Measurements from ENCODE around the gene DHX32.
"Not testable (repeated sequence)": the region's sequence is repeated elsewhere in the genome, so short reads cannot be mapped to it uniquely, and the experiment has no call there.

The DHX32 gene

DNA sequence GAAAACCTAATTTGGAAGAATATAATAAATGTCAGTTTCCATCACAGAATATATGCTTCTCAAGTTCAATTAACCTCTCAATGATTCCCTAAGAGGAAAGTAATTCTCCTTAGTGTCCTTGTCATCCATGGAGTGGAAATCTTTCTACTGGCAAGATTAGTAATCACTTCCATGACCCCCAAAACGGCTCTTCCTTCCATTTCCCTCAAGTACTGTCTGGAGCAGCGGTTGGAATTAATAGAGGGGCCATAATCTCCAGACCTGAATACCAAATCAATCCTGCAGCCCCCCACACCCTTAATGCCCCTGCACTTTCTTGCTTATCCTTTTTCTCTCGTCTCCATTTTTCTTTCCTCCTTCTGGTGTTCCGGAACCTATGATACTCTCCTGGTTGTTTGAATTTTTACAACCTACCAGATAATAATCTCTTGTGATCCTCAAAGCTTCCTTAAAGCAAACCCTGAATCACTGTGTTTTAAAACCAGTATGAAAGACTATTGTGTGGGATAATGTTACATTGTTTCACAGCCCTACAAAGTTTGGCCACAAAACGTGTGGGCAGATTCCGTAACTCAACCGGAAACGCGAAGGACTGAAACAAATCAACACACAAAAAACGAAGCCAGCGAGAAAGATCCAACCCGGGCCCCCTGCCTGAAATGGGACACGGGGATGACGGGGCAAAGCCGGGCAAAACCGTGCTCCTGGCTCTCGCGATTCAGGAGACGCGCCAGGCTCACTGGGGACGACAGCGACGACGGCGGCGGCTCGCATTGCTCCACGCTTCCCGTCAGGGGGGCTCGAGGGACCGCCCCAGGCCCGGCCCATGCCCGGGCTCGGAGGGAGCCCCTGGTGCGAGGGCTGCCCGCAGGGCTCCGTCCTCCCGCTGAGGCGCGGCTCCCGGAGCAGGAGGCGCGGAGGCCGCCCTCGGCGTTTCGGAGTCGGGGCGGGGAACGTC lies 14.3 kb upstream of the DHX32 start:
- DNase-seq, result peak; percentile 36

DNA sequence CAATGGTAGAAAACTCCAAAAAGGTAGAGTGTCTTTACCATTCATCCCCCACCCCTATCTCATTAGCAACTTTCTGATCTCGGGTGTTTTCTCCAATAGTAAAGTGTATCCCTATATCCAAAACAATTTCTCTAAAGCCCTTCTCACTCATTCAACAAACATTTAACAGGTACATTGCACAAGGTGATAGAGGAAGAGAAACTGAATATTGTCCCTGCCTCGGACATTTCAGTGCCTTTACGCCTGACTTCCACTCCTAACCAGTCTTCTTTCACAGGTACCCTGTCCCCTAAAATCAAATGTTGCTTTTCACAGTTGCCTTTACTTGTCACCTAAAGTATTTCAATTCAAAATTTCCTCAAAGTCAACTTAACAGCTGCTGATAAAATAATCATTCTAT lies 13.1 kb upstream of the DHX32 start:
- not testable (repeated sequence) for DNase-seq

DNA sequence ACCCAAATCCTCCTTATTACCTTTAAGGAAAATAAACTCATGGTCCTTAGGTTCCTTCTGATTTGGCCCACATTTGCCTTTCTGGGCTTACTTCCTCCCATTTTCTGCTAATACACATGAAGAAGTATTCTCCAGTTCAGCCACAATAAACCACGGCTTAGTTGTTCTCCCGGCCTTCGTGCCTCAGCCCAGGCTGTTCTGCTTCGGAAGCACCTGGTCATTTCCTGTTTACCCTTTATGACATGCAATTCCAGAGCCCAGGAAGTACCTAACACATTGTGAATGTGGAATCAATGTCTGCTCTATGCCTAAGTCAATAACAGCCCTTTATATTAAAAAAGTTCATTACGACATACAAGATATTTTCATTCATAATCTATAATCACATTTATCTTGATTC lies 11.3 kb upstream of the DHX32 start:
- not testable (repeated sequence) for DNase-seq

DNA sequence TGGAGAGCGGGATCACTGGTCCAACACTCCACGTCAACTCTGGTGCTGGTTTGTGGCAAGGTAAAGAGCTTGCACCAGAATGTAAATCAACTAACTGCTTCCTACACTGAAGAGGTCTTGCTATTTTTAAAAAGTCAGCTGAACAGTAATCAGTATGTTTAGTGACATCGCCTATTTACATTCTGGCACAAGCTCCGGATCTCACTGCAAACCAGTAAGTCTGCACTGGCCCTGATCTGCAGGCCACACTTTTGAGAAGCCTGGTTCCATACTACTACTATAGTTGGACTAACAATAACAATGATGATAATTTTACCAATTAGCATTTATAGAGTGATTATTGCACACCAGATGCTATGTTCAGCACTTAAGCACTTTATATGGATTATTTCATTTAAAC lies 8.3 kb upstream of the DHX32 start:
- not testable (repeated sequence) for DNase-seq

DNA sequence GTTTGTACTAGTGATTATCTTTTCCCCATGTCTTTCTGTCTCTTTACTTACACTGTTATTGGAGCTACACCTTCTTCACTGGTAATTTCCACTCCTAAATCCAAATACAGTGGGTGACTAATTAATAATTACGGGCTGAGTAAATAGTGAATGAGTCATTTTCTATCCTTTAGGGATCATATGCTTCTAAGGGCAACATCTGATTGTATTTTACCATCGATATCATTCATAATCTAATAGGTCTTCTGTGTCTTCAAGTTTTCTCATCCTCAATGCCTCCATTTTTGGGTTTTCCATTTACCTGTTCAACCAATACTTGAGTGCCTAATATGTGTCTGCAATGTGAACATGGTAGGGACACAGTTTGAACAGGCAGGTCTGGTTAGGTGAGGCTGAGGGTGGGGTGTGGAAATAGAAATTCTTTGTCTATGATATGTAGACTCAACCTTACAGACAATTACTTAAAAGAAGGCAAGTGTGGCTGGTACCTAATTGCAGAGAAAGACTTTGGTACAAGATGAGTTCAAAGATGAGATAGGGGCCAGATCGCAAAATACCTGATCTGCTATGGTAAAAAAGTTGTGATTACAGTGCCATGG lies 5.9 kb upstream of the DHX32 start:
- DNase-seq, result no peak

DNA sequence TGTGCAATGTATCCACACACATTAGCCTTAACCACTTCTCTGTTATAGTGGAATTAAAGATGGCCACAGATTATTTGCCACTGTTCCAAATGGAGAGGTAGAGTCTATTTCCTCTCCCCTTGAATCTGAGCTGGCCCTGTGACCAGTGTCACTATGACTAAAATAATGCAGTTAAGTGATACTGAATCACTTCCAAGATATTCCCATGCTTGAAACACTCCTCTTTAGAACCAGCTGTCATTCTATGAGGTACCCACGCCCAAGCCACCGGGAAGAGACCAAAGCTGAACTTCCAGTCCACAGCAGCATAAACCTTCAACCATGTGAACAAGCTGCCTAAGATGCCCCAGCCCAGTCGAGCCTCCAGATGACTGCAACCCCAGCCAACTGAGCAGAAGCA lies 2.1 kb upstream of the DHX32 start:
- DNase-seq, result no peak

DNA sequence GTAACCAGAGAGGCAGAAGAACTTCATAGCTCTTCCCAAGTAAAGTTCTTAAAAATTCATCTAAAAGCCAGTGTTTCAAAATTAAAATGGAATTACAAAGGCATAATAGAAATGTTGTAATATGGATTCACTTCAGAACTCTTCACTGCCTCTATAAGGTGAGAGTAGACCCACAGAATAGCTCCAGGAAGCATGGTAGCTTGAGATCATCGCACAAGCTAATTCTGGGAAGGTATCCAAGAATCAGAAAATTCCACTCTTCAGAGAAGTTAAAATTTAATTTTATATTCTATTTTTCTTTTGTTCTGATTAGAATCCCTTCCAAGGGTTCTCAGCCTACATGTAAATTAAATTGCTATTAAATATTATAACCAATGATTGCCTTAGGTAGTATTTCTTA lies 1.5 kb upstream of the DHX32 start:
- no peak for DNase-seq

DNA sequence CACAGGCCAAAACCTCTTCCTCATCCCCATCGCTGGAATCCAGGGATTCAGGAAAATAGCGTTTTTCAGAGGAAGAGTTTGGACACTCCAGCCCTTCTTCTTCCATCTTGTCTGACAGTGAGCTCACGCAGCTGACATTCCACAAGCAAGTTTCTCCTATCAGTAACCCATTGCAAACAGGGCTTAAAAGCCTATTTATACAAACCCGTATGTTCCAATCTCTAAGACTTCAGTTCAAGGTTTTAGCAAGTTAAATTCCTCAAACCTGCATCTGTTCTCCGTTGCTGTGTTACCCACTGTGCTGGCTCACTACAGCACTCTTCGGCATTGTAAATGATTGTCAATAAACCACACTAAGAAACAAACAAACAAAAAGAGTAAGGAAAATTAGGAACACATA lies 373 bp downstream of the DHX32 start:
- no peak for DNase-seq

DNA sequence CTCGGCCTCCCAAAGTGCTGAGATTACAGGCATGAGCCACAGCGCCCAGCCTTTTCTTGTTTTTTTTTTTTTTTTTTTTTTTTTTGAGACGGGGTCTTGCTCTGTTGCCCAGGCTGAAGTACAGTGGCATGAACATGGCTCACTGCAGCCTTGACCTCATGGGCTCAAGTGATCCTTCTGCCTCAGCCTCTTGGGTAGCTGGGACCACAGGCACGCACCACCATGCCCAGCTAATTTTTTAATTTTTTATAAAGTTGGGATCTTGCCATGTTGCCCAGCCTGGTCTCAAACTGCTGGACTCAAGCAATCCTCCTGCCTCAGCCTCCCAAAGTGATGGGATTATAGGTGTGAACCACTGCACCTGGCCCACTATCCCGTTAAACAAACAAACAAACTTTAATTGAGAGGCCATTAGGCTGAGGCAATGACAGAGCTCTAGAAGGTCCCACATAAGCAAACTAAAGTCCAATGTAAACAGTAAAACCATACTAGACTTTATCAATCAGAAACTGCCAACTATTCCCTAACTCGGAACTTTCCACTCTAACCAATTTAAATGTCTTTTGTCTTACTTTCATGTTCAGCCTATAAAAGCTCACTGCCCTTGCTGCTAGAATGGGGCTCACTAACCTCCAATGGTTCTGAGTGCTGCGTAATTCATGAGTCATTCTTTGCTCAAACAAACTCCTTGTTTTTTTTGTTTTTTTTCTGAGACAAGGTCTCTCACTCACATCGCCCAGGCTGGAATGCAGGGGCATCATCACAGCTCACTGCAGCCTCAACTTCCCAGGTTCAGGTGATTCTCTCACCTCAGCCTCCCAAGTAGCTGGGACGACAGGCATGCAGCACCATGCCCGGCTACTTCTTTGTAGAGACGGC lies 1.9 kb downstream of the DHX32 start:
- no peak for DNase-seq

DNA sequence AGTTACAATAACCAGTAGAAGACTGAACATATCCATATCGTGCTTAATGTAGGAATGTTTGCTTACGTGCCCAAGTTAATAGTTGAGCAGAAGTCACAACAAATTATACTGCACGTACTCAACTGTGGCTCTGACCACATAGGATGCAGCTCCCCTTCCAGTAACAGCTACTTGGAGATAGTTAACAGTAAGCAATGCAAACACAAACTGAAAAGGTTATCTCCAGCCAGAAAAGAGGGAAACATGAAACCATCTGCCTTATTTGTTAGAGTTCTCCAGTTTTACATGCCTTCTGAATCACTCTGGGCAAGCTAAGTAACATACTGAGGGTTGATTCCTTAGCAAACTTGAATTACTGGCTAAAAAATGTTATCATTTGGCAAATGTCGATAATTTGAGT lies 9.8 kb downstream of the DHX32 start:
- no peak for DNase-seq

DNA sequence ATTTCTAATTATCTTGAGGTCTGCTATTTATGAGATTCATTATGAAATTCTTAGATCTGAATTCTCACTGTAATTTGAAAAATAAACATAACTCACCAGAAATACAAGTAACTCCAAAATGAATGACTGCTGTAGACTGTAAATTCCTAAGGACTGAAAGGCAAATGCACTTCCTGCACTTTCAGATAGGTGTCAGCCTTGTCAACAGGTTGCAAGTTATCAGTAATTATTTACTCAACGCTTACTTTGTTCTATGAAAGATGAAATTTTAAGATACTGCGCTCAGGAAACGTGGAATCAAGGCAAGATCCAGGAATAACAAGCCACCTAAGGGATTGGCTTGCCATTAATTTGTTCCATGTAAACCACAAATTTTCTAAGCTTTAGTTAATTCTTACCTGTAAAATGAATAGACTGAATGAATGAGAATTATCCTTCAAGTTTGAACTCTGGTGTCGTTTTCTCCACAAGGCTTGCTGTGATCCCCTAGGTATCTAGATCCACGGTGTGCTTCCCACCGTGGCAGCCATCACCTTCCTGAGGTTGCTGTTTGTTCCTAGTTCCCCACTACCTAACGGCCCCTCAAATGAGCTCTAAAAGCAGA lies 12.6 kb downstream of the DHX32 start:
- DNase-seq, result no peak

DNA sequence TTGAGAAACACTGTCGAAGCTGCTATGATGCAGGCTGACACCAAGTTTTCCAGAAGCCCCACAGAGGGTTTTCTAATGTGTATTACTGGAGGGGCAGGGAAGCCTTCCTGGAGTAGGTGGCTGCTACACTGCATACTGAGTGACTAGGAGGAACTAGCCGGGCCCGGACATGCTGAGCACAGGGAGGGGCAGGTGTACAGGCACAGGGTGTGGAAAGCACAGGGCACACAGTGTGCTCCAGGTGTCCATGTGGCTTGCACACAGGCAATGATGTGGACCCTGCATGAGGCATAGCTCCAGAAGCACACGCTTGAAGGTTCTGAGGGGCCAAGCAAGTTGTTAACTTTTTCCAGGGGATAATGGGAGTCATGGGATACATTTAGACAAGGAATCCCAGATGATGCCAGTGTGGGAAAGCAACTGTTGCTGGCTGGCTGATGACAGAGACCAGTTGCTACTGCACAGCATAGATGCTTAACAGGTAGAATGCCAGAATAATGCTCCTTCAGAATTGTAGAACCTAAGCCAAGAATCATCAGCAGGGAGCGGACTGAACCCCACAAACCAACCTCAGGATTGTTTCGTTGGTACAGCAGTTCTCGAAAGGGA lies 14.6 kb downstream of the DHX32 start:
- DNase-seq, result no peak

DNA sequence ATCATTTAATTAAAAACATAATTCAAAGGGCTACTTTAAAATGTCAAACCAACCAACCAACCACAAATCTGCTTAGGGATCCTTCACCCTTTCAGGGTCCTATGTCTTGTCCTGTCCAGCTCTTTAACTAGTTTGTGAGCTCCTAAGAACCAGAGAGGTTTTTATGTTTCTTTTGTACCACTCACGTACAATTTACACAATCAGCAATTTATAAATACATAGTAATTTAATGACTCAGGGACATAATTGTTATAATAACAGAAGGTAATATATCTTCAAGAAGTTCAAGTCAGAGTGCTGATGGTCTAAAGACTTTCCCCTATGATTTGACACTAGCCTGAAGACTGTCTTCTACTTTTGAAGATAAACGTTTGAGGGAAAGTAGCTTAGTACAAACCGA lies 16.0 kb downstream of the DHX32 start:
- DNase-seq, result no peak

DNA sequence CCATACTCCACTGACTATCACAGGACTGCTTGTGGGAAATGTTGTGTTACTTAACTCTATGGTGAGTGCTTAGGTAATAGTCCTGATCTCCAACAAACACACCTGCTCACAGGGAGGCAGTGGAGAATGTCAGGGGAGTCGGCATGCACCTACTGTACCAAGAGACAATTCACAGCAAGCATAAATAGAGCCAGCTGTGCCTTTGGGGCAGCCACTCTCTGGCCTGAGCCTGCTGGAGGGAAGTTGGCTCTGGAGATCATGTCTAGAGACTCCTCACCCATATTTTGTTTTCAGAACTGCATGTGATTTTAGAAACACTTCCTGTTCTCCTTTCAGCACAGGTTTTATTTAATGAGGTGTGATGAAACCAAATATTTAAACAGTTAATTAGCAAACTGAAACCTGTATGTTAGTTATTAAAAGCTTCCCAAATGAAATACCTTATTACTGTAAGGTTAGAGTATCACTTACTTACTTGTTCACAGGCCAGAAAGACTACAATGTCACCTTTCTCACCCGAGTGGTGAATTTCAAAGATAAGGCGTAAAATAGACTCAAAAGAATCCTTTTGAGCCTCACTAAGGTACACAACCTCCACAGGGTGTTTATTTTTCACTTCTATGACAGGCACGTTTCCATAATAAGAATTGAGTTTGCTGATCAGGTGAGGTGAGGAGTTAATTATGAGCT lies 21.8 kb downstream of the DHX32 start:
- no peak for DNase-seq

DNA sequence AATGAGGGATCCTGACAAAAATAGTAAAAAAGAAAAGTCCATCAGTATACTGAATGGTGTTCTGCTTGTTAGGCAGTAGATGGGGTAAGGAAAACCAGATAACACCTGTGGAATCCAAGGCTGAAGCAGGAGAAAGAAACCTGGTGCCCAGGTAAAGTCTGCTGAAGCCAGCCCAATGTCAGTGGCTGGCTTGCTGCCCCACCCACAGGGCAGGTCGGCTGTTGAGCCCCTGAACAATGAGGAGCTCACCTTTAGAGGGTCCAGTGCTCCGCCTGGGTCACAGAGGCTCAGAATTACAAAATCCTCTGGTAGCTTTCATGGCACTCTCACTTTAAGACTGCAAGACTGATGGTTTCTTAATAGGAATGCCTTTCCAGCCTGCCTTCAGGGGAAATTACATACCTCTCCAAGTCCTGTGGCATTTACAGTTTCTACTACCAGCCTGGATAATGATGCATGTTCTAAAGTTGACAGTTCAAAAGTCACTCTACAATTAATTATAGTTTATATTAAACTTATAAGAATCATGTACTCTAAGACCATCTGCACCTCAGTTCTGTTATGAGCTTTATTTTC lies 23.8 kb downstream of the DHX32 start:
- DNase-seq, result no peak

DNA sequence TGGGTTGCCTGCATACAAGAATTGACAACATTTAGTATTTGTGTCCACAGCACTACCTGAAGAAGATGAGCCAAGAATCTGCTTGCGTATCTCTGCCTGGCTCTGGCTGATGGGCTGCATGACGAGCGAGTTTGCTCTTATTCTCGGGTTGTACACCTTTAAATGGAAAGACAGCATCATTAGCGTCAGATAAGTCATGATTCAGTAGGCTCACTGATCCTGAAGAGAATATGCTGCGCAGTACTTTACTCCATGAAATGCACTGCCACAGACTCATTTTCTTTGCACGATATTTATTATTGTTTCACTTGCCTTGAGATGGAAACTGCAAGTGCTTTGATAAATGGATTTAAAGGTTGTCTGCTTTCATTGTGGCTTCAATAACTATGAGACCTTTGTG lies 28.6 kb downstream of the DHX32 start:
- no peak for DNase-seq

DNA sequence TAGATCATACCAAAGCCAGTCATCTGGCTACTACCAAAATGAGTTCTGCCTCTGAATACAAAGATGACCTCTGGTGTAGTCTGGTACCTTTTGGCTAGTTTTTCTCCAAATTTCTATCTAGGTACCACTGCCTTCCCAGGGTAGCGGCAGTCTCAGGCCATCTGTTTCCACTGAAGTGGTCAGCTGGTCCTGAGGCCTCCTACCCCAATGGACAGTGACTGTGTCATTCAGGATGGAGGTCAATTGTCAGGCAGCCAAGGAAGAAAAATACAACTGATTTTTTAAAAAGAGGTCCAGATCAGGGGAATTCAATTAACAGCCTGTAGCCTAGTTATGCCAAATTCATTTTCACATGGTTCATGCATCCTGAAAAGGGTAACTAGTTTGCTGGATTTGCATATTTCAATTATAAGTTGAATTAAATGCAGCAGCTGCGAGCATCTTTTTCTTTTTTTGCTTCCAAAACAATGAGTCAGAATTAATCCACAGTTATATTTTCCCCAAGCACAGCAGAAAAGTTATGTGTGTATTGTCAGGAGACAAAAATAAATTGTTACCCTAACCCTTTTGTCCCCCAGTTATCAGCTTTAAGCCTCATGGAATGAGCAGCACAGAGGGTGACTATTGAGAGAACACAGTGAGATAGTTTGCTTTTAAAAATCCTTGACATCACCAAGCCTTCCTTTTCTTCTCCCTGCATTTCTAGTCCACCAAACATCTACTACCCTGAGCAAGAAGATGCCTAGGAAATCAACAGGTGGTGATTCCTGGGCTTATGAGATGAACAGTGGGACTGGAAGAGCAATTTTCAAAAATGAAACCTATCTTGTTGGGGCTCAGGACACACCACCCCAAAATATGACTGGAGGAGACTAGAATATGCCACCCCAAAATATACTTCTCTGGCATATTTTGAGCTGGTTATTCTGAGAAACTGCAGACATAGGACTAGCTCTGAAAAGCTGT lies 30.0 kb downstream of the DHX32 start:
- no peak for DNase-seq

DNA sequence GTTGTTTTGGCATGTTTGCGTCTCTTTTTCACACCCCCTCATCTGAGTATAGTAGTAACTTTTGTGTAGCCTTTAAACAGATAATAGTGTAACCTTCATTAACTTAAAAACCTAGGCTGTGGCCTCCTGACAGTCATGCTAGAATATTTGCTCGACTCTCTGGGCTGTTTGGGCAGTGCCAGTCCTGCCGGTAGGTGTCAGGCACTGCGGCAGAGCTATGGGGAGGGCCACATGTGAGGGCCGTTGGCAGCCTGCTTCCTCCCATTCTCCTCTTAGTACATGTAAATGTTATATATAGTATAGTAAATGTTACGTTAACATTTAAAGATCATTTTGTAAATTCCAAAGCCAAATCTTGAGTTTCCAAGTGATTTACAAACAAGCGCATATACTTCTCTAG lies 31.6 kb downstream of the DHX32 start:
- no peak for DNase-seq

DNA sequence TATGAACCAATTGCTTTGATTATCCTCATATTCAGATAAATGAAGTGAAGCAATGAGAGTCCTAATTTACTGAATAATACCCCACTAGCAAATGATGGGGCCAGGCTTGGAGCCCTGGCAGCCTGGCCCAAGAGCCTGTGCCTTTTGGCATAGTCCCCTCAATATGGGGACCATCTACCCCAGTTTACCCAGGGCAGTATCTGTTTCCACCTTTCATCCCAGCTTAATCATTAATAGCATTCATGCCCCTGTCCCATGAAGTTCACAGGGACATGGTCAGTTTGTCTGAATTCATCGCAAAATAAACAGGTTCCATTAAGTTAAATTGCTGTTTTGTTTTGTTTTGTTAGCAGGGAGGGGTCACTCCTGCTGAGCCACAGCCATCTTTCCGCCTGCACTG lies 32.2 kb downstream of the DHX32 start:
- DNase-seq, result no peak

DNA sequence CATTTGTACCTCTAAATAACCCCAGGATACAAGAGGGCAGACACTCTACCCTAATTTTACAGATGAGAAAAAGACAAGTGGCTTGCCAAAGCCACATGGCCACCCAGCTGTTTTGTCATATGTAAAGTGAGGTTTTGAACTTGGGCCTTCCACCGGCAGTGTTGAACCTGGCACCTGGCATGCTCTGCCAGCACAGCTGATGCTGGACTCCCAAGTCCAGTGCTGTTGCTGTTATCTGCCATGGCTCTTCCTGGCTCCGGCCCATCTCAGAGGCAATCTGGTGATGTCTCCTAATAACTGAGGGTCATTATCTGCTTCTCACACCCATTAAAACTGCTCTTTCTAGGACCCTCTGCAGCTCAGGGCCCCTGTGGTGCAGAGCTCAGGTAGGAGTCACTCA lies 32.7 kb downstream of the DHX32 start:
- no peak for DNase-seq
